IMR-90 (cell line): ENCODE measurements around the gene ZNHIT2. TPM values are rescaled to one million over a fixed set of nuclear protein-coding genes. Genes with fewer than 3 reads are reported as not detected.
A peak's percentile ranks its signal among the peaks of the same experiment; 100 is the strongest.

ENCODE experiments used
- ATAC-seq: fragments of 200-7000 bp; cut with Tn5 transposase; 2 replicates; pipeline ENCODE4 v1.9.1; 2020; ENCODE audit warnings: low read depth, mild to moderate bottlenecking, moderate library complexity
- BruUV-seq: library from RNA; stranded (reverse); fragments of 400-500 nt; replicated peaks from 2 replicates; lab custom pipeline; 2021; lab: Mats Ljungman, UMichigan
- CTCF ChIA-PET: fragments of 300-600 bp; formaldehyde crosslinking; extraction: SDS; loops from one replicate; lab custom pipeline; 2021; ENCODE audit warnings: antibody characterized with exemption; lab: Yijun Ruan, JAX
- POLR2A ChIA-PET: fragments of 300-600 bp; sonication (Branson Sonifier 250); formaldehyde crosslinking; loops from one replicate; lab custom pipeline; 2022; ENCODE audit warnings: antibody characterized with exemption; ENCODE audit not compliant: unreplicated experiment; lab: Charles Lee
- DNase-seq: peaks from one replicate; pipeline ENCODE4 v3.0.0; 2013
- H2AFZ ChIP-seq: replicated peaks from 2 replicates; pipeline ENCODE3; 2013; ENCODE audit warnings: low read length, mild to moderate bottlenecking; ENCODE audit not compliant: poor library complexity
- H2AK5ac ChIP-seq: 2 replicates; pipeline ENCODE4 v1.6.1; 2013; ENCODE audit warnings: low read depth, low read length, inconsistent platforms
- H2AK9ac ChIP-seq: replicated peaks from 2 replicates; pipeline ENCODE3; 2013; ENCODE audit warnings: mild to moderate bottlenecking, low read depth, low read length, moderate library complexity; ENCODE audit not compliant: poor library complexity
- H2BK120ac ChIP-seq: 2 replicates; pipeline ENCODE4 v1.6.1; 2013; ENCODE audit warnings: low read depth, low read length, inconsistent platforms
- H2BK15ac ChIP-seq: 3 replicates; pipeline ENCODE4 v1.6.1; 2013; ENCODE audit warnings: low read depth, low read length, inconsistent platforms
- H2BK20ac ChIP-seq: 2 replicates; pipeline ENCODE4 v1.6.1; 2013; ENCODE audit warnings: low read depth, mild to moderate bottlenecking, inconsistent platforms, low read length, moderate library complexity
- H2BK5ac ChIP-seq: 2 replicates; pipeline ENCODE4 v1.6.1; 2013; ENCODE audit warnings: mild to moderate bottlenecking, low read depth, low read length, inconsistent platforms; ENCODE audit not compliant: poor library complexity, severe bottlenecking
- H3K14ac ChIP-seq: replicated peaks from 2 replicates; pipeline ENCODE4 v1.6.1; 2013; ENCODE audit warnings: low read depth, low read length, inconsistent platforms
- H3K18ac ChIP-seq: 2 replicates; pipeline ENCODE4 v1.6.1; 2013; ENCODE audit warnings: low read depth, low read length, control low read depth
- H3K23ac ChIP-seq: 2 replicates; pipeline ENCODE4 v1.6.1; 2013; ENCODE audit warnings: low read depth, low read length, inconsistent platforms
- H3K27ac ChIP-seq: 2 replicates; pipeline ENCODE4 v1.5.1; 2013; ENCODE audit warnings: mild to moderate bottlenecking, control low read depth, low read length; ENCODE audit not compliant: insufficient read depth
- H3K27me3 ChIP-seq: 2 replicates; pipeline ENCODE4 v1.6.1; 2013; ENCODE audit warnings: low read length; ENCODE audit not compliant: control insufficient read depth, insufficient read depth
- H3K36me3 ChIP-seq: 2 replicates; pipeline ENCODE4 v1.6.1; 2013; ENCODE audit warnings: low read length, mixed read lengths; ENCODE audit not compliant: control insufficient read depth, insufficient read depth
- H3K4ac ChIP-seq: 2 replicates; pipeline ENCODE4 v1.6.1; 2013; ENCODE audit warnings: low read depth, low read length, inconsistent platforms
- H3K4me1 ChIP-seq: 2 replicates; pipeline ENCODE4 v1.6.1; 2013; ENCODE audit warnings: low read length, mixed read lengths; ENCODE audit not compliant: control insufficient read depth, insufficient read depth
- H3K4me2 ChIP-seq: 2 replicates; pipeline ENCODE4 v1.6.1; 2013; ENCODE audit warnings: low read depth, mild to moderate bottlenecking, control low read depth, low read length, moderate library complexity
- H3K4me3 ChIP-seq: 2 replicates; pipeline ENCODE4 v1.5.1; 2013; ENCODE audit warnings: low read depth, mild to moderate bottlenecking, control low read depth, low read length, moderate library complexity; ENCODE audit not compliant: insufficient read depth
- H3K56ac ChIP-seq: 2 replicates; pipeline ENCODE4 v1.6.1; 2013; ENCODE audit warnings: low read length, inconsistent platforms; ENCODE audit not compliant: insufficient read depth; ENCODE audit errors: extremely low read depth
- H3K79me1 ChIP-seq, 2 experiments: 2 replicates each; pipeline ENCODE4 v1.6.1; 2013; ENCODE audit warnings: low read length in 2 of 2, inconsistent platforms in 1 of 2, low read depth in 1 of 2
- H3K9ac ChIP-seq: 2 replicates; pipeline ENCODE4 v1.6.1; 2013; ENCODE audit warnings: low read depth, low read length, control low read depth
- H3K9me1 ChIP-seq: 2 replicates; pipeline ENCODE4 v1.6.1; 2013; ENCODE audit warnings: low read length, inconsistent platforms; ENCODE audit not compliant: insufficient read depth
- H3K9me3 ChIP-seq: 2 replicates; pipeline ENCODE4 v1.6.1; 2013; ENCODE audit warnings: low read length; ENCODE audit not compliant: control insufficient read depth, insufficient read depth
- H4K20me1 ChIP-seq: 2 replicates; pipeline ENCODE4 v1.6.1; 2013; ENCODE audit warnings: low read length, inconsistent platforms; ENCODE audit not compliant: insufficient read depth
- H4K5ac ChIP-seq: 2 replicates; pipeline ENCODE4 v1.6.1; 2013; ENCODE audit warnings: mild to moderate bottlenecking, low read depth, low read length, control low read depth
- H4K8ac ChIP-seq, 2 experiments: 2 replicates each; pipeline ENCODE4 v1.6.1; 2013; ENCODE audit warnings: low read depth in 2 of 2, low read length in 2 of 2, control low read depth in 1 of 2, inconsistent platforms in 1 of 2
- H4K91ac ChIP-seq: 2 replicates; pipeline ENCODE4 v1.6.1; 2013; ENCODE audit warnings: low read depth, low read length, inconsistent platforms; ENCODE audit not compliant: insufficient read depth
- CEBPB ChIP-seq: IDR thresholded peaks from 2 replicates; pipeline ENCODE4 v1.6.1; 2012; ENCODE audit warnings: low read depth, low read length, improper control_type of control experiment
- CHD1 ChIP-seq: IDR thresholded peaks from 2 replicates; pipeline ENCODE4 v1.6.1; 2012; ENCODE audit warnings: low read depth, low read length, improper control_type of control experiment
- FOS ChIP-seq: fragments of 150-350 bp; IDR thresholded peaks from 2 replicates; pipeline ENCODE4 v1.6.1; 2016; ENCODE audit warnings: low read depth, low read length
- MAFK ChIP-seq: IDR thresholded peaks from 2 replicates; pipeline ENCODE4 v1.6.1; 2012; ENCODE audit warnings: low read depth, low read length, improper control_type of control experiment
- MAZ ChIP-seq: IDR thresholded peaks from 2 replicates; pipeline ENCODE4 v1.6.1; 2012; ENCODE audit warnings: low read depth, mild to moderate bottlenecking, low read length, improper control_type of control experiment, moderate library complexity, borderline replicate concordance
- NFE2L2 ChIP-seq: fragments of 150-350 bp; IDR thresholded peaks from 2 replicates; pipeline ENCODE4 v1.6.1; 2016; ENCODE audit warnings: low read depth, mild to moderate bottlenecking, low read length
- POLR2A ChIP-seq: IDR thresholded peaks from 2 replicates; pipeline ENCODE4 v1.6.1; 2012; ENCODE audit warnings: mild to moderate bottlenecking, low read depth, low read length
- RAD21 ChIP-seq: IDR thresholded peaks from 2 replicates; pipeline ENCODE4 v1.6.1; 2012; ENCODE audit warnings: low read length, improper control_type of control experiment
- RCOR1 ChIP-seq: IDR thresholded peaks from 2 replicates; pipeline ENCODE4 v1.6.1; 2012; ENCODE audit warnings: mild to moderate bottlenecking, low read length, improper control_type of control experiment; ENCODE audit not compliant: insufficient replicate concordance
- RFX5 ChIP-seq: IDR thresholded peaks from 2 replicates; pipeline ENCODE4 v1.8.0; 2012; ENCODE audit warnings: low read depth, mild to moderate bottlenecking, low read length, moderate library complexity
- SMC3 ChIP-seq: fragments of 150-350 bp; IDR thresholded peaks from 2 replicates; pipeline ENCODE4 v1.6.1; 2016; ENCODE audit warnings: low read depth, mild to moderate bottlenecking, antibody characterized with exemption, low read length, moderate library complexity
- whole genome bisulfite sequencing, 2 experiments: methylation state at CpG; one replicate each; pipeline versions ENCODE4 v1.1.5 to v1.1.7; 2013; ENCODE audit warnings: missing lambda C conversion rate in 2 of 2; ENCODE audit not compliant: insufficient read length in 1 of 2; ENCODE audit errors: extremely low coverage in 2 of 2; 5-methylcytosine and 5-hydroxymethylcytosine counted together
- dilution Hi-C: fragments of 300-500 bp; cut with HindIII; formaldehyde crosslinking; loops from one replicate; pipeline ENCODE4 v1.14.3; 2018; ENCODE audit warnings: low sequenced_read_pairs; ENCODE audit not compliant: unreplicated experiment
- in situ Hi-C: fragments of 300-500 bp; cut with MboI; formaldehyde crosslinking; loops from 3 replicates; pipeline ENCODE4 v1.14.3; 2019; ENCODE audit warnings: low sequenced_read_pairs, inconsistent platforms, mixed read lengths
- intact Hi-C: fragments of 100-400 bp; cut with micrococcal nuclease; formaldehyde crosslinking; loops from 2 replicates; pipeline ENCODE4 v1.10.0; 2022
- polyA plus RNA-seq, 3 experiments: library from polyadenylated mRNA; depleted of rRNA; stranded (reverse); fragments of >200 nt; gene quantifications; 2 replicates each; pipeline ENCODE4 v1.2.3, GENCODE V29; 2012; ENCODE audit warnings: low replicate concordance in 1 of 3
- total RNA-seq: library from RNA; depleted of rRNA; stranded (reverse); fragments of >200 nt; gene quantifications from 2 replicates; pipeline ENCODE4 v1.2.3, GENCODE V29; 2012
- TF ChIP-seq, protein P1 (sequence below): fragments of 150-350 bp; IDR thresholded peaks from 2 replicates; pipeline ENCODE4 v1.6.1; 2016; ENCODE audit warnings: low read depth, mild to moderate bottlenecking, low read length, moderate library complexity, borderline replicate concordance
- TF ChIP-seq, protein P2 (sequence below): conservative IDR thresholded peaks from 2 replicates; pipeline ENCODE4 v1.5.1; 2012; ENCODE audit warnings: mild to moderate bottlenecking, low read depth, low read length, improper control_type of control experiment

Gene ZNHIT2
- total and polyA plus RNA-seq, 2 of the 4 experiments (the other 2 are of a cell fraction): 3.9 to 5.9 TPM

DNA sequence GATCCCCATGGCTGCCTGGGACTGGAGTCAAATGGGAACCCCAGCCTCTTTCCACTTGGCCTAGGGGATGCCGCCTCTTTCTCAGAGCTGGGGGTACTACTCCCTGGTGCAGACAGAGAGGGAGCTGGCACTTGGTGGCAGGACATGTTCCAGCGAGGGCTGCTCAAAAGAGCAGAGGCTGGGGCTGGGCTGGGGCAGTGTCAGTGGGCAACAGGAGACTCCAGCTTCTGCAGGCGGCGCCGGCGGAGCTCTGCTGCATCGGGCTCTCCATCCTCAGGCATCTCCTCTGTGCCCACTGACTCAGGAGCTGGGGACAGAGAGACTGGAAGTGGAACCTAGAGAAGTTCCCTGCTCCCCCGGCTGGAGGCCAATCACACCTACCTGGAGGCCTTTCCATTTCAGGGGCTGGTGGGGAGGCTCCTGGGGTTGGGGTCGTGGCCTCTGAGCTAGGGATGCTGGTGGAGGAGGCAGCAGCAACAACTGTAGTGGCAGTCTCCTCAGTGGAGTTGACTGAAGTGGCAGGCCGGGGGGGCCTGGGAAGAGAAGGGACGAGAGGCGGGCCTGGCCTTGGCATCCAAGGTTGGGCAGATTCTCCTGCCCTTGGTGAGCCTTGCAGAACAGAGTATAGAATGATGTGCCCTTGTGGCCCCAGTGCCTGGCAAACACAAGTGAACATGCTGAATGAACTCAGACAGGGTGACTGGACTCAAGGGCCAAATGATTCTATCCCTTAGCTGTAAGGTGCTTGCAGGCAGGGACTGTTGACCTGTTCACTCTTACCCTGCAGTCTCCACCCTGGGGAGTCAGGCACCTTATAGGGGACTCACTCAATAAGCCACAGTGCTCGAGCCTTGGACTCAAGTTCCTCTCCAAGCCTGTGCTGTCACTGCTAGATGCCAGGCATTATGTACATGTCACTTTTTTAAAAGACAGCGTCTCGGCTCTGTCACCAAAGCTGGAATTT is 11.0 kb upstream of the ZNHIT2 start (continued):
- TF ChIP-seq, protein P1, sequence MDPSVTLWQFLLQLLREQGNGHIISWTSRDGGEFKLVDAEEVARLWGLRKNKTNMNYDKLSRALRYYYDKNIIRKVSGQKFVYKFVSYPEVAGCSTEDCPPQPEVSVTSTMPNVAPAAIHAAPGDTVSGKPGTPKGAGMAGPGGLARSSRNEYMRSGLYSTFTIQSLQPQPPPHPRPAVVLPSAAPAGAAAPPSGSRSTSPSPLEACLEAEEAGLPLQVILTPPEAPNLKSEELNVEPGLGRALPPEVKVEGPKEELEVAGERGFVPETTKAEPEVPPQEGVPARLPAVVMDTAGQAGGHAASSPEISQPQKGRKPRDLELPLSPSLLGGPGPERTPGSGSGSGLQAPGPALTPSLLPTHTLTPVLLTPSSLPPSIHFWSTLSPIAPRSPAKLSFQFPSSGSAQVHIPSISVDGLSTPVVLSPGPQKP: no peak

- no peak overlapping the region for H4K91ac ChIP-seq
- H2AK5ac ChIP-seq: no peak overlapping the region
- TSS peak; percentile 49 for BruUV-seq
- no peak overlapping the region for H3K9ac ChIP-seq
- no peak overlapping the region for H2BK15ac ChIP-seq
- in situ Hi-C loops: no loop called here
- H3K23ac ChIP-seq: no peak overlapping the region
- H3K27me3 ChIP-seq: no peaks in the 10 kb centered on the region
- H3K79me1 ChIP-seq: peaks cover 23 to 61% of the 10 kb centered on the region in 2 experiments
- ChIA-PET CTCF (no interaction called here), POLR2A (no interaction called here)
- dilution Hi-C loops: no loop called here
- H2AK9ac ChIP-seq: no peak overlapping the region
- H2AFZ ChIP-seq: no peak overlapping the region
- H3K36me3 ChIP-seq: peaks cover 76% of the 10 kb centered on the region
- H3K27ac ChIP-seq: no peak overlapping the region
- H3K56ac ChIP-seq: no peak overlapping the region
- no peak overlapping the region for H3K4me2 ChIP-seq
- intact Hi-C loops: no loop called here
- H4K8ac ChIP-seq: no peak overlapping the region
- no peaks in the 10 kb centered on the region for H3K4me1 ChIP-seq
- no peak overlapping the region for H4K5ac ChIP-seq
- ATAC-seq (no peak), DNase-seq (no peak)
- no peaks in the 10 kb centered on the region for H3K9me3 ChIP-seq
- H2BK120ac ChIP-seq: no peak overlapping the region
- 81% methylated on average over 4 of the region's 12 CpGs; no CpG with 5 or more reads in 1 of the 2 experiments for WGBS, 2 experiments
- H3K18ac ChIP-seq: no peak overlapping the region
- H4K20me1 ChIP-seq: peaks cover 18% of the 10 kb centered on the region
- no peak overlapping the region for H3K14ac ChIP-seq
- no peak overlapping the region for H2BK5ac ChIP-seq
- H3K4me3 ChIP-seq: no peak overlapping the region
- 0 out of 2 replicates have a peak, but pooled peaks cover 4% of the 10 kb centered on the region for H3K9me1 ChIP-seq
- no peak overlapping the region for H2BK20ac ChIP-seq
- H3K4ac ChIP-seq: no peak overlapping the region
- TF ChIP-seq RAD21 (no peak), RCOR1 (no peak), MAZ (no peak), RFX5 (no peak), FOS (no peak), CHD1 (no peak), CEBPB (no peak), MAFK (no peak), SMC3 (no peak), POLR2A (no peak), NFE2L2 (no peak)
- TF ChIP-seq, protein P2, sequence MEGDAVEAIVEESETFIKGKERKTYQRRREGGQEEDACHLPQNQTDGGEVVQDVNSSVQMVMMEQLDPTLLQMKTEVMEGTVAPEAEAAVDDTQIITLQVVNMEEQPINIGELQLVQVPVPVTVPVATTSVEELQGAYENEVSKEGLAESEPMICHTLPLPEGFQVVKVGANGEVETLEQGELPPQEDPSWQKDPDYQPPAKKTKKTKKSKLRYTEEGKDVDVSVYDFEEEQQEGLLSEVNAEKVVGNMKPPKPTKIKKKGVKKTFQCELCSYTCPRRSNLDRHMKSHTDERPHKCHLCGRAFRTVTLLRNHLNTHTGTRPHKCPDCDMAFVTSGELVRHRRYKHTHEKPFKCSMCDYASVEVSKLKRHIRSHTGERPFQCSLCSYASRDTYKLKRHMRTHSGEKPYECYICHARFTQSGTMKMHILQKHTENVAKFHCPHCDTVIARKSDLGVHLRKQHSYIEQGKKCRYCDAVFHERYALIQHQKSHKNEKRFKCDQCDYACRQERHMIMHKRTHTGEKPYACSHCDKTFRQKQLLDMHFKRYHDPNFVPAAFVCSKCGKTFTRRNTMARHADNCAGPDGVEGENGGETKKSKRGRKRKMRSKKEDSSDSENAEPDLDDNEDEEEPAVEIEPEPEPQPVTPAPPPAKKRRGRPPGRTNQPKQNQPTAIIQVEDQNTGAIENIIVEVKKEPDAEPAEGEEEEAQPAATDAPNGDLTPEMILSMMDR: no peak
These were observed 10.1 kb upstream of the ZNHIT2 start for GRCh38 chr11:65127473-65128181.
